Stimulated activated naive CD4-positive, alpha-beta T cell treated with Interleukin-2 at 50 U/mL for 16 hours (primary cell): ENCODE results near the gene FNDC11.
"Not testable (repeated sequence)": the region's sequence is repeated elsewhere in the genome, so short reads cannot be mapped to it uniquely, and the experiment has no call there.

ENCODE experiments used
- DNase-seq: peaks from one replicate; lab custom pipeline; 2025; lab: John Stamatoyannopoulos, UW

The FNDC11 gene

DNA sequence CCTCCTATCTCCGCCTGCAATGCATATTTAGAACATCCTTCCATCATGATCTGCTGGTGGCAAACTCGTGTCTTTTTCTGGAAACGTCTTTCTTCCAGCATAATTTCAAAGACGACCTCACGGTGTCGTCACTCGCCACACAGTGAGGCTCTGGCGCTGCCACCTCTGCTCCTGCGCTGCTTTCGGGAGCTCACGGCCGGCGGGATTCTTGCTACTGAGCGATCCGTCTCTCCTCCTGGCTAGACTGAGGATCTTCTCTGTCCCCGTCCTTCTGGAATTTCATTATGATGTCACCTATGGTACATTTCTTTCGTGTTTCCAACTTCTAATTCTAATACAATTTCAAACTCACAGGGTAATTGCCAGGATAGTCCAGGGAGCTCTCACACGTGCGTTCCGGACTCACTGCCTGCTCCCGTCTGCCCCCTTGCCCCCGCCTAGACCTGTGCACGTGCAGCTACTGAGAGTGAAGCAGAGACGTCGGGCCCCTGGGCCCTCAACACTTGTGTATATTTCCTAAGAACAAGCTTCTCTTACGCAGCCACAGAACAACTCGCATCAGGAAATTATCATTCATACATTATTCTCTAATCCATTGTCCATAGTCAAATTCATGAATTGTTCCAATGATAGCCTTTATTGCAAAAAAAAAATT lies 45.6 kb downstream of the FNDC11 start:
- no peak for DNase-seq

GRCh38 chr20:63601679-63602078 lies 47.7 kb downstream of the FNDC11 start:
- DNase-seq, result not testable (repeated sequence)

- DNase-seq, result no peak
Measured at GRCh38 chr20:63602321-63602720, 48.4 kb downstream of the FNDC11 start.
